ENCODE data around the gene HEXIM2.
"Not testable (repeated sequence)": the region's sequence is repeated elsewhere in the genome, so short reads cannot be mapped to it uniquely, and the experiment has no call there.

GRCh38 chr17:45124797-45125122, 36.9 kb upstream of the HEXIM2 start:
- not testable (repeated sequence) for TF ChIP-seq POLR2A (IDR thresholded peaks at IDR 0.05; ENCODE audit: low read depth, low read length); NFE2L2 (IDR thresholded peaks at IDR 0.05; ENCODE audit: low read depth, low read length); MXI1 (IDR thresholded peaks at IDR 0.05; ENCODE audit: borderline replicate concordance, low read depth, low read length)

All from IMR-90 (cell line).